Hepatocyte (in vitro differentiated cells): ENCODE results near the gene NEDD4L. TPM values are rescaled to one million over a fixed set of nuclear protein-coding genes. Genes with fewer than 3 reads are reported as not detected.

ENCODE experiments used
- DNase-seq: peaks from one replicate; pipeline ENCODE4 v3.0.0-alpha.2; 2016; ENCODE audit warnings: low spot score
- H2AFZ ChIP-seq: fragments of 200-600 bp; sonication (generic); 2 replicates; pipeline ENCODE4 v1.6.0; 2016; ENCODE audit warnings: antibody characterized with exemption, mild to moderate bottlenecking
- H3K27ac ChIP-seq: fragments of 200-600 bp; sonication (generic); 2 replicates; pipeline ENCODE4 v1.5.1; 2016; ENCODE audit warnings: mild to moderate bottlenecking
- H3K27me3 ChIP-seq: fragments of 200-600 bp; sonication (generic); 2 replicates; pipeline ENCODE4 v1.6.1; 2016
- H3K36me3 ChIP-seq: fragments of 200-600 bp; sonication (generic); replicated peaks from 2 replicates; pipeline ENCODE4 v1.5.1; 2016; ENCODE audit warnings: low read depth; ENCODE audit not compliant: insufficient read depth
- H3K4me1 ChIP-seq: fragments of 200-600 bp; sonication (generic); 2 replicates; pipeline ENCODE4 v1.5.1; 2016; ENCODE audit warnings: mild to moderate bottlenecking, moderate library complexity; ENCODE audit not compliant: insufficient read depth
- H3K4me2 ChIP-seq: fragments of 200-600 bp; sonication (generic); 2 replicates; pipeline ENCODE4 v1.6.0; 2016
- H3K4me3 ChIP-seq: fragments of 200-600 bp; sonication (generic); 2 replicates; pipeline ENCODE4 v1.5.1; 2016; ENCODE audit warnings: mild to moderate bottlenecking
- H3K79me2 ChIP-seq: fragments of 200-600 bp; sonication (generic); 2 replicates; pipeline ENCODE4 v1.6.0; 2017; ENCODE audit warnings: mild to moderate bottlenecking
- H3K9me2 ChIP-seq: fragments of 200-600 bp; sonication (generic); replicated peaks from 2 replicates; pipeline ENCODE4 v1.6.0; 2017; ENCODE audit warnings: mild to moderate bottlenecking; ENCODE audit not compliant: insufficient read depth
- H3K9me3 ChIP-seq: fragments of 200-600 bp; sonication (generic); 2 replicates; pipeline ENCODE4 v1.5.1; 2016; ENCODE audit warnings: low read depth, mild to moderate bottlenecking
- H4K20me1 ChIP-seq: fragments of 200-600 bp; sonication (generic); 2 replicates; pipeline ENCODE4 v1.6.0; 2016; ENCODE audit warnings: mild to moderate bottlenecking; ENCODE audit not compliant: insufficient read depth, poor library complexity, severe bottlenecking
- EZH2 ChIP-seq: fragments of 200-600 bp; sonication (generic); IDR thresholded peaks from 2 replicates; pipeline ENCODE4 v1.6.1; 2016; ENCODE audit warnings: antibody characterized with exemption, mild to moderate bottlenecking, borderline replicate concordance
- EZH2phosphoT487 ChIP-seq: fragments of 200-600 bp; sonication (generic); IDR thresholded peaks from one replicate; pipeline ENCODE4 v1.6.1; 2018; ENCODE audit warnings: antibody characterized with exemption, mild to moderate bottlenecking, low read depth, moderate library complexity; ENCODE audit not compliant: unreplicated experiment, severe bottlenecking
- WGBS: methylation state at CpG from one replicate; pipeline ENCODE4 v1.1.6; 2016; ENCODE audit warnings: low lambda C conversion rate; ENCODE audit errors: missing lambda C conversion rate; 5-methylcytosine and 5-hydroxymethylcytosine counted together
- polyA plus RNA-seq: library from polyadenylated mRNA; unstranded; fragments of >200 nt; fragmentation: Nextera tagmentation; extraction: Ambion mirVana; gene quantifications from 2 replicates; pipeline ENCODE4 v1.2.1, GENCODE V29; 2016
- total RNA-seq: library from RNA; depleted of rRNA; stranded (reverse); fragments of >200 nt; gene quantifications from 2 replicates; pipeline ENCODE4 v1.2.3, GENCODE V29; 2014
- TF ChIP-seq, protein P1 (sequence below): fragments of 200-600 bp; sonication (generic); IDR thresholded peaks from 2 replicates; pipeline ENCODE4 v1.5.1; 2016; ENCODE audit warnings: antibody characterized with exemption, mild to moderate bottlenecking; ENCODE audit not compliant: poor library complexity

The NEDD4L gene
- total and polyA plus RNA-seq, 2 experiments from 2014 or later: 104 to 140 TPM

DNA sequence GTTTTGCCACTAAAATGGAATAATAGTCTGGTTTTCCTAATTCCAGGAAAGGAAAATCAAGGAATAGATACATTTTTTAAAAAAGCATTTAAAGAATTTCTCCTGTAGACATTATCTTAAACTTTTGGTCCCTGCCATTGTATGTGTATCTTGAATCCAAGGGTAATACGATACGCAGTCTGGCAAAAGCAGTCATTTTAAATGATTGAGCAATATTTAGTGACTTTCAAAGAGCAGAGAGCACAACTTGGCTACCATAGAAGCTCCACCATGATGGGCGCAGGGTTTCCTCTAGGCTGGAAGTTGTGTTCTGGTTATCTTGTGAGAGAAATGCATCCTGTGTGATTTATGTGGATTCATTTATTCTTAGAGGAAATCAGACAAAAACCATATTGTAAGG is 92.9 kb downstream of the NEDD4L start:
- Histone ChIP-seq H3K27ac (peak overlapping the region; percentile 43), H2AFZ (no peak overlapping the region), H3K4me2 (no peak overlapping the region), H3K79me2 (peaks cover 94% of the 10 kb centered on the region), H4K20me1 (no peaks in the 10 kb centered on the region), H3K9me3 (no peaks in the 10 kb centered on the region), H3K36me3 (no peaks in the 10 kb centered on the region), H3K4me3 (no peak overlapping the region), H3K9me2 (no peaks in the 10 kb centered on the region), H3K27me3 (no peaks in the 10 kb centered on the region), H3K4me1 (peaks cover 42% of the 10 kb centered on the region)
- TF ChIP-seq EZH2: no peak
- DNase-seq: no peak
- 83% methylated on average over 3 of the region's 3 CpGs for WGBS

DNA sequence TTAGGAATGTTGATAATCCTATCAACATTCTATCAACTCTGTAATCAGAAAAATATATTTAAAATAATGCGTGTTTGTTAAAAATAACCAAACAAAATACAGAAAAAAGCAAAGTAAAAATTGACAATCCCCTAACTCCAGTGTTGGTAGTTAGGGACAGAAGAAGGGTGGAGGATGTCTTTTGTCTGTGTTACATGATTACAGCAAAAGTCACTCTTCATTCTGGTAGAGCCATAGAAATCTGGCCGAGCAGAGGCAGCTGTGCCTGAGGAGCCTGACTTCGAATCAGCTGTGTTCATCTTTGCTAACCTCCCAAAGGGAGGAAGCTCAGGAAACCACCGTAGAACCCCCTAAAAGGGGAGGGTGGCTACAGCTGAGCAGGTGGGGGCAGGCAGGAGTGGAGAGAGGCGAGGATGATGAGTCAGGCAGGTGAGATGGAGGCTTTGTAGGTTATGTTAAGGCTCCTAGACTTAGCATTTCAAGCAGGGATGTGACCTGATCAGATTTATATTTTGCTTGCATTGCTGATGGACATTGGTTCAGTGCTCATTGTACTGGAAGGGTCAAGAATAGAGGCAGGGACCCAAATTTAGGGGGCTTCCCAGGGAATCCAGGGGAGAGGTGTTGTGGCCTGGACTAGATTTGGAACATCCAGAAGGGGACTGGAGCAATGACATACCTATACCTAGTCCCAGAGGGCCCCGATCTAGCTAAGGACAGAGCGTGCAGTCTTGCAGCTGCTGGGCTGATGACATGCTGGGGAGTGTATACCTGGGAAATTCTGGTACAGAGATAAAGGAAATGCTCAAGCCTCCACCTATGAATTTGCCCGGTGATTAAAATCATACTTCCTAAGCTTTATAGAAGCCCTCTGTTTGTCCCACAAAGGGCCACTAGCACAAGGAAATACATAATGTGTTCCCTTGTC is 95.7 kb downstream of the NEDD4L start:
- no peaks in the 10 kb centered on the region for H3K36me3 ChIP-seq
- H2AFZ ChIP-seq: no peak overlapping the region
- H3K9me3 ChIP-seq: no peaks in the 10 kb centered on the region
- no peak for DNase-seq
- TF ChIP-seq EZH2phosphoT487: no peak
- TF ChIP-seq, protein P1, sequence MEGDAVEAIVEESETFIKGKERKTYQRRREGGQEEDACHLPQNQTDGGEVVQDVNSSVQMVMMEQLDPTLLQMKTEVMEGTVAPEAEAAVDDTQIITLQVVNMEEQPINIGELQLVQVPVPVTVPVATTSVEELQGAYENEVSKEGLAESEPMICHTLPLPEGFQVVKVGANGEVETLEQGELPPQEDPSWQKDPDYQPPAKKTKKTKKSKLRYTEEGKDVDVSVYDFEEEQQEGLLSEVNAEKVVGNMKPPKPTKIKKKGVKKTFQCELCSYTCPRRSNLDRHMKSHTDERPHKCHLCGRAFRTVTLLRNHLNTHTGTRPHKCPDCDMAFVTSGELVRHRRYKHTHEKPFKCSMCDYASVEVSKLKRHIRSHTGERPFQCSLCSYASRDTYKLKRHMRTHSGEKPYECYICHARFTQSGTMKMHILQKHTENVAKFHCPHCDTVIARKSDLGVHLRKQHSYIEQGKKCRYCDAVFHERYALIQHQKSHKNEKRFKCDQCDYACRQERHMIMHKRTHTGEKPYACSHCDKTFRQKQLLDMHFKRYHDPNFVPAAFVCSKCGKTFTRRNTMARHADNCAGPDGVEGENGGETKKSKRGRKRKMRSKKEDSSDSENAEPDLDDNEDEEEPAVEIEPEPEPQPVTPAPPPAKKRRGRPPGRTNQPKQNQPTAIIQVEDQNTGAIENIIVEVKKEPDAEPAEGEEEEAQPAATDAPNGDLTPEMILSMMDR: no peak
- TF ChIP-seq EZH2: no peak
- H4K20me1 ChIP-seq: no peaks in the 10 kb centered on the region
- no peak overlapping the region for H3K4me3 ChIP-seq
- H3K9me2 ChIP-seq: no peaks in the 10 kb centered on the region
- 84% methylated on average over 8 of the region's 8 CpGs for whole genome bisulfite sequencing
- no peak overlapping the region for H3K4me2 ChIP-seq
- H3K4me1 ChIP-seq: peaks cover 42% of the 10 kb centered on the region
- H3K27ac ChIP-seq: peak overlapping the region; percentile 41
- peaks cover 96% of the 10 kb centered on the region for H3K79me2 ChIP-seq
- no peaks in the 10 kb centered on the region for H3K27me3 ChIP-seq

DNA sequence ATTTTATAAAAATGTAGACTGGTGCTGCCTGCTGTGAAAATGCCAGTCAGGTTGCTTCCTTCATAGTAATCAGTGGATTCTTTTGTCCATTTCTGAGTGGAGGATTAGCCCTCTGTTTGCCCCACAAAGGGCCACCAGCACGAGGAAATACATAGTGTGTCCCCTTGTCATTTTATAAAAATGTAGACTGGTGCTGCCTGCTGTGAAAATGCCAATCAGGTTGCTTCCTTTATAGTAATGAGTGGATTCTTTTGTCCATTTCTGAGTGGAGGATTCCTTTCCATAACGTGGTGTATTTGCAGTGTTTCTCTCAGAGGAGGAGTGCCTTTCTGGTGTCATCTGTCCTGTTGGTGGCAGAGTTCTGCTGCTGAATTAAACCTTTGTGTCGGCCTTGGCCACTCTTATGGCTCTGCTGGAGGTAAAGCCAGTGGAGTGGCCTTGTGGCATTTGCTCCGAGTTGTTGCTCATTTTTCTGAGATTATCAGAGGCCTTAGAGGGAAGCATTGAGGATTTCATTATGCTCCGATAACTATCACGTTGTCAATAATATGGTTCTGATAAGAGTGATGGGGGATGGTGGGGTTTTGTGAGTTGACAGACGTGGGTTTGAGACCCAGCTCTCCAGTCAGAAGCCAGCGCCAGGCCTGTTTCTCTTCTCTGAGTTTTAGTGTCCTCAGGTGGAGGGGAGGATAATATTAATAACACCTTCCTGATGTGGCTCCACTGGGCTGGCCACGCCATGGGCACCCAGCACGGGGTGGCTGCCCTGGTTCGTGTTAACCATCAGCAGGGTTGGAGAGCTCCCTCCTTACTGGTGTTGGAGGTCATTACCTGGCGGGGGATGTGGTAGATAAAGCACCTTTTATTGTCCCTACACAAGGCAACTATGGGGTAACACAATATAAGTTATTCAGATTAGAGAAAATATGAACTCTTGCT is 96.6 kb downstream of the NEDD4L start:
- Histone ChIP-seq H3K4me2 (no peak overlapping the region), H3K4me1 (peaks cover 35% of the 10 kb centered on the region), H3K9me2 (no peaks in the 10 kb centered on the region), H3K4me3 (no peak overlapping the region), H2AFZ (no peak overlapping the region), H4K20me1 (no peaks in the 10 kb centered on the region), H3K27me3 (no peaks in the 10 kb centered on the region), H3K79me2 (peaks cover 96% of the 10 kb centered on the region), H3K27ac (peak overlapping the region; percentile 41), H3K9me3 (no peaks in the 10 kb centered on the region), H3K36me3 (no peaks in the 10 kb centered on the region)
- no peak for DNase-seq
- WGBS: 75% methylated on average over 12 of the region's 12 CpGs
- TF ChIP-seq, protein P1: peak; percentile 17
- TF ChIP-seq EZH2phosphoT487 (no peak), EZH2 (no peak)
